K562 (cell line): ENCODE measurements around the gene MPZL1. TPM values are rescaled to one million over a fixed set of nuclear protein-coding genes. Genes with fewer than 3 reads are reported as not detected.

Source experiments
- ARID3B ChIP-seq: fragments of 250-450 bp; sonication (Bioruptor Pico); IDR thresholded peaks from 2 replicates; pipeline ENCODE4 v1.4.0; 2020; ENCODE audit warnings: borderline replicate concordance
- GTF2A2 ChIP-seq: IDR thresholded peaks from 2 replicates; pipeline ENCODE4 v1.6.1; 2016; ENCODE audit warnings: mild to moderate bottlenecking, missing genetic modification characterization, missing compliant biosample characterization
- POU5F1 ChIP-seq: fragments of 150-350 bp; IDR thresholded peaks from 2 replicates; pipeline ENCODE4 v1.6.1; 2014; ENCODE audit warnings: borderline replicate concordance, low read length, low read depth, mild to moderate bottlenecking; ENCODE audit not compliant: partially characterized antibody
- RBM39 ChIP-seq: fragments of 200-400 bp; formaldehyde crosslinking; optimal IDR thresholded peaks from 2 replicates; pipeline ENCODE3; 2018; ENCODE audit warnings: low read depth, low read length
- TBP ChIP-seq: optimal IDR thresholded peaks from 2 replicates; pipeline ENCODE3; 2011; ENCODE audit warnings: low read depth, low read length, improper control_type of control experiment
- ZNF318 ChIP-seq, 2 experiments: fragments of 450-650 bp; IDR thresholded peaks; 2 replicates each; pipeline ENCODE4 v1.6.1; 2016; ENCODE audit warnings: mild to moderate bottlenecking in 2 of 2, borderline replicate concordance in 1 of 2, low read depth in 1 of 2, moderate library complexity in 1 of 2
- ZSCAN32 ChIP-seq: fragments of 450-650 bp; formaldehyde crosslinking; IDR thresholded peaks from 2 replicates; pipeline ENCODE4 v1.4.0; 2020; ENCODE audit warnings: mild to moderate bottlenecking, moderate library complexity
- polyA plus RNA-seq, 8 experiments: library from polyadenylated mRNA; depleted of rRNA in 4 of 8; stranded (reverse) in 5 of 8; unstranded in 3 of 8; fragments of >200 nt; fragmentation: Nextera tagmentation in 2 of 8; fragmentation: Illumina TruSeq in 1 of 8; extraction: Ambion mirVana in 2 of 8; extraction: Trizol in 1 of 8; gene quantifications; 2 replicates each; pipeline versions ENCODE4 v1.2.1 to v1.2.3, GENCODE V29; 2011 to 2014; ENCODE audit warnings: inconsistent platforms in 1 of 8, missing spikeins in 1 of 8
- total RNA-seq, 7 experiments: library from RNA; depleted of rRNA in 6 of 7; stranded (reverse); fragments of >200 nt in 6 of 7; fragmentation: Illumina TruSeq in 2 of 7; extraction: Trizol in 2 of 7; gene quantifications; 2 replicates each; pipeline versions ENCODE4 v1.2.1 to v1.2.3, GENCODE V29; 2011 to 2021; ENCODE audit warnings: low replicate concordance in 1 of 7
- TF ChIP-seq, protein P1 (sequence below): sonication (generic); formaldehyde crosslinking; IDR thresholded peaks from 2 replicates; pipeline ENCODE4 v1.8.0; 2023; ENCODE audit warnings: missing genetic modification reagents, mild to moderate bottlenecking, borderline replicate concordance

Gene MPZL1
- total and polyA plus RNA-seq, 9 of the 15 experiments (the other 6 are each of a cell fraction or from before 2014, with no cell fraction given) = 14.5 to 153 (median 66.5) TPM

DNA sequence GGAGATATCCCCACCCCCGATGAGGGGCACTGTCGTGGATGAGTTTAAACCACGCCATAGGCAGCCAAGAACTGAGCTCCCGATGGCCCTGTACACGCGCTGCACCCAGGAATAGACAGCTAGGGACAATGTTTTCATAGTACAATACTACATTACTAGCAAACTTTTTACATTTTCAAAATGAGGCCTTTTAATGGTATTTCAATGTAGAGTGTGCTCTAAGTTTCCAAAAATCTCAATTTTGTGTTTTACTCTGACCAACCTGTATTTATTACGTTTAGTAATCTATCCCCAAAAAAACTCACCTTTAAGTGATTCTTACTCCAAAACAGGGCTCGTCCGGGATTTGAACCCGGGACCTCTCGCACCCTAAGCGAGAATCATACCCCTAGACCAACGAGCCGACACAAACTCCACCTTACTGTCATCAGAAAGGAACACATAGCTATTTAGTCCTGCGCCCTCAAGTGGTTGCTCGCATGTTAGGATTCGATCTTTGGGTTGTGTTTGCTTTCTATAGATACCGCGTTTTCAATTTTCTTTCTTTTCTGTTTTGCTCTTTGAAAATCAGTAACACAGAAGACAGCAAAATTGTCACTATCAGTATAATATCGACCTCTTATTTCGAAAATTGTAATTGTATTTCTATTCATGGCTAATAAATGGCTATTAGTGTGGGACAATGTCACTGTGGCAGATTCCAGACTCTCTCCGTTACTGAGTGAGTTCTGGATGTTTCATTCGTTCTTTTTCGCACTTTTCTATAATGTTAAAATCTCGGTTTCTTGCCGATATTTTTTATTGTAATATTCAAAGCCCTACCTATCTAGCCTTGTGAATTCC, 6.4 kb upstream of the MPZL1 start (continued):
- TF ChIP-seq ARID3B (CRISPR knock-in tag) (no peak), ZSCAN32 (CRISPR knock-in tag) (no peak), ZNF318 (IDR thresholded peaks at IDR 0.05; ENCODE audit: borderline replicate concordance in 1 of 2, low read depth in 1 of 2) (no peak), GTF2A2 (tag) (no peak), TBP (peak; percentile 100), POU5F1 (no peak), RBM39 (no peak)
- TF ChIP-seq, protein P1, sequence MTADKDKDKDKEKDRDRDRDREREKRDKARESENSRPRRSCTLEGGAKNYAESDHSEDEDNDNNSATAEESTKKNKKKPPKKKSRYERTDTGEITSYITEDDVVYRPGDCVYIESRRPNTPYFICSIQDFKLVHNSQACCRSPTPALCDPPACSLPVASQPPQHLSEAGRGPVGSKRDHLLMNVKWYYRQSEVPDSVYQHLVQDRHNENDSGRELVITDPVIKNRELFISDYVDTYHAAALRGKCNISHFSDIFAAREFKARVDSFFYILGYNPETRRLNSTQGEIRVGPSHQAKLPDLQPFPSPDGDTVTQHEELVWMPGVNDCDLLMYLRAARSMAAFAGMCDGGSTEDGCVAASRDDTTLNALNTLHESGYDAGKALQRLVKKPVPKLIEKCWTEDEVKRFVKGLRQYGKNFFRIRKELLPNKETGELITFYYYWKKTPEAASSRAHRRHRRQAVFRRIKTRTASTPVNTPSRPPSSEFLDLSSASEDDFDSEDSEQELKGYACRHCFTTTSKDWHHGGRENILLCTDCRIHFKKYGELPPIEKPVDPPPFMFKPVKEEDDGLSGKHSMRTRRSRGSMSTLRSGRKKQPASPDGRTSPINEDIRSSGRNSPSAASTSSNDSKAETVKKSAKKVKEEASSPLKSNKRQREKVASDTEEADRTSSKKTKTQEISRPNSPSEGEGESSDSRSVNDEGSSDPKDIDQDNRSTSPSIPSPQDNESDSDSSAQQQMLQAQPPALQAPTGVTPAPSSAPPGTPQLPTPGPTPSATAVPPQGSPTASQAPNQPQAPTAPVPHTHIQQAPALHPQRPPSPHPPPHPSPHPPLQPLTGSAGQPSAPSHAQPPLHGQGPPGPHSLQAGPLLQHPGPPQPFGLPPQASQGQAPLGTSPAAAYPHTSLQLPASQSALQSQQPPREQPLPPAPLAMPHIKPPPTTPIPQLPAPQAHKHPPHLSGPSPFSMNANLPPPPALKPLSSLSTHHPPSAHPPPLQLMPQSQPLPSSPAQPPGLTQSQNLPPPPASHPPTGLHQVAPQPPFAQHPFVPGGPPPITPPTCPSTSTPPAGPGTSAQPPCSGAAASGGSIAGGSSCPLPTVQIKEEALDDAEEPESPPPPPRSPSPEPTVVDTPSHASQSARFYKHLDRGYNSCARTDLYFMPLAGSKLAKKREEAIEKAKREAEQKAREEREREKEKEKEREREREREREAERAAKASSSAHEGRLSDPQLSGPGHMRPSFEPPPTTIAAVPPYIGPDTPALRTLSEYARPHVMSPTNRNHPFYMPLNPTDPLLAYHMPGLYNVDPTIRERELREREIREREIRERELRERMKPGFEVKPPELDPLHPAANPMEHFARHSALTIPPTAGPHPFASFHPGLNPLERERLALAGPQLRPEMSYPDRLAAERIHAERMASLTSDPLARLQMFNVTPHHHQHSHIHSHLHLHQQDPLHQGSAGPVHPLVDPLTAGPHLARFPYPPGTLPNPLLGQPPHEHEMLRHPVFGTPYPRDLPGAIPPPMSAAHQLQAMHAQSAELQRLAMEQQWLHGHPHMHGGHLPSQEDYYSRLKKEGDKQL (CRISPR knock-in tag) = no peak
